Measurements from ENCODE around the gene TMEM269.

DNA sequence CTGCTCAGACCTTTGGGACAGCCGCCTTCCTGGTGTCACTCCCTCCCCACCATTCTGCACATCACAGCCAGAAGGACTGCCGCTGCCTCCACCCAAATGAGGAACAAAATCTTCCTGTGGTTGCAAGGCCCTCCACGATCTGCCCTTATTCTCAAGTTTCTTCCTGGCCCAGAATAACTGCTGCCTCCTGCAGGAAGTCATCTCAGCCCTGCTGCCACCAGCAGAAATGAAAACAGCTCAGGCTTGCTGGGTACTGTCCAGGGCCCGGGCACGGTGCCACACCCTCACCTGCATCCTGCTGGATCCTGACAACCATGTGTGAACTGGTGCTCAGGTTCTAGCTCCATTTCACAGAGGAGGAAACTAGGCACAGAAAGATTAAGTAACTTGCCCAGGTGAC, 47.5 kb upstream of the TMEM269 start:
- no peak for TF ChIP-seq POLR2A (IDR thresholded peaks at IDR 0.05; ENCODE audit: low read depth, low read length)
- TF ChIP-seq POLR2AphosphoS5 (IDR thresholded peaks at IDR 0.05; ENCODE audit: low read depth, low read length): no peak
- TF ChIP-seq TAF1 (IDR thresholded peaks at IDR 0.05; ENCODE audit: low read depth, low read length): no peak
